NCI-H510A (cell line): ENCODE measurements around the gene MED7.

Experiments used
- DNase-seq: peaks from one replicate; lab custom pipeline; 2025; lab: John Stamatoyannopoulos, UW

MED7 gene

DNA sequence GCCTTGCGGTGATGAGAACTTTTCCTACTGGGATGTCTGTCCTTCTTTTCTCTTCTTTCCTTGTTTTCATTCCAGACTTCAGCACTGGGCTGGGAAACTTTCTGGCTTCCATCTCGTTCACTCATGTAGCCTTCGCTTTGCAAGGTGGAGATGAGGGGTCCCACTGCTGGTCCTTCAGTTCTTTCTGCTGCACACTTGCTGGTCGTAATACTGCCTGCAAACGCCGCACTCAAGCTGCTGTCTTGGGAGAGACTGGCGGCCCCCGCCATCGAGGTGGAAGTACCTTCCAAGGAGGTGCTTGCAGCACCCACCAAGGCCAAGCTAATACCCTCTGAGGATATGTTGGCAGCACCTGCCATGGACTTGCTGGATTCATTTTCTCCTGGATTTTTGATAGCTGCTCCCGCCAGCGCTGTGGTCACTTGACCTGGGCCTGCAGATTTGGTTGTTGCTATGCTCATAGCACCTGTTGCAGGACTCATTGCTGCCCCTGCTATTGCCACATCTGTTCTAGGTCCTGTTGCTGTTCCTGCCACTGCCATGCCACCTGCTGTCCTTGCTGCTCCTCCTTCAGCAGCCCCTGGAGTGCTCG lies 20.4 kb upstream of the MED7 start:
- no peak for DNase-seq

DNA sequence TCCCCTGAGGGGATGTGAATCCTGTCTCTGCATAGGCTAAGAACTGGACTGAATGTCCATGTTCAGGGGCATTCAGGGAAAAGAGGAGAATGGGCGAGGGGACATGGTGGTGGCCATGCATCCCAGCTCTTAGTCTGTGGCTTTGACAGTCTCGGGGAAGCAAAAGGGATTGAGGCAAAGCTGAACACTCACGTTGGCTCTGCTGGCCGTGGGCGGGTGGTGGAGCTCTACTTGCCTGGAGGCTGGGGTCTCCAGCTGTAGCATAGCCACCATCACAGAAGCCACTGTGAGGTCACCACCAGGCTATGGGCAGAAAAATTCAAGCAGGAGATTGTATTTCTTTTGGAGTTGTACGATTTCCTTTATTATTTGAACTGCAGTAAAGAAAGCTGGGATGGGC lies 19.3 kb upstream of the MED7 start:
- DNase-seq: no peak

GRCh38 chr5:157160001-157160400 lies 17.3 kb upstream of the MED7 start:
- DNase-seq: no peak

DNA sequence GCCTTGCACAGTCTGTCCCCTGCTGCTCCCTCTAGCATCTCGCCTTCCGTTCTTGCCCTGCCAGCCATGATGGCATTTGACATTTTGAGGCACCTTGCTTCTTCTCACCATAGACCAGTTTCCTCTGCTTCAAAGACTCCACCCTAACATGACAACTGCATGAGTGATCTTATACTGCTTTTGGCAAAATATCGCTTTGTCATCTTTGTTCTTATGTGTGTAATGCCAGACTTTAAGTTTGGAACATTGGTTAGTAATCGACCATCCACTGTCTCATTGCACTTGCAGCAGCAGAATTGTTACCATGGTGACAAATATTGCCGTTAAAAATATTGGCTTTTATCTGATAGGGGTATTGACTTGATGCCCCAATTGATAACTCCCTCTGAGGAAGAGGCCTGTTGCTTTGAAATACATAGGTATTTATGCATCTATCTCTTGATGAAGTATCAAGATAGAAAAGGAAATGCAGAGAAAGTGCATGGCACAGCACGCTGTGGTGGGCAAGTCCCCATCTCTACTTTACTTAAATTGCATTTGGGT lies 16.6 kb upstream of the MED7 start:
- DNase-seq: no peak

DNA sequence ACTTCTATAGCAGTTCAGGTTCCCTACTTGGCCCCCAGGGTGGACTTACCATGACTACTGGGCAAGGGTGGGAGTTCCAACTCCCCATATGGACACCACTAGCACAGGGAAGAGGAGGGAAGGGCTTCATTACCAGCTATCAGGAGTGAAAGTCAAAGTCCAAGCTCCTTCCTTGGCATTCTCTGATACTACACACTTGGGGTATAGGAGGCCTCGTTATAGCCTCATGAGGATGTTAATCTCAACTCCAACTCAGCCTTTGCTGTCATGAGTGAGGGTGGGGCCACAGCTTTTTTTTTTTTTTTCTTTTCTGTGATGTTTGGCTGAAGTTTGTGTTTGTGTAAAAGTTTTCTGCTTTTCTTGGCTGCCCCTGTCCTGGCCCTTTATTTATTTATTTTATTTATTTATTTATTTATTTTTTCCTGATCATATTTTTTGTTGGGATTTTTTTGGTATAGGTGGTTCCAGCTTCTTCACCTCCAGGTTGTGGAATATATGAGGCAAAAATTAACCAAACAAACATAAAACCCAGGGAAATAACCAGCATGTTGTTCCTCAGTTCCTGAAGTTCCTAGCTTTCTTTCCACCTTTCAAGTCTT lies 14.7 kb upstream of the MED7 start:
- no peak for DNase-seq

DNA sequence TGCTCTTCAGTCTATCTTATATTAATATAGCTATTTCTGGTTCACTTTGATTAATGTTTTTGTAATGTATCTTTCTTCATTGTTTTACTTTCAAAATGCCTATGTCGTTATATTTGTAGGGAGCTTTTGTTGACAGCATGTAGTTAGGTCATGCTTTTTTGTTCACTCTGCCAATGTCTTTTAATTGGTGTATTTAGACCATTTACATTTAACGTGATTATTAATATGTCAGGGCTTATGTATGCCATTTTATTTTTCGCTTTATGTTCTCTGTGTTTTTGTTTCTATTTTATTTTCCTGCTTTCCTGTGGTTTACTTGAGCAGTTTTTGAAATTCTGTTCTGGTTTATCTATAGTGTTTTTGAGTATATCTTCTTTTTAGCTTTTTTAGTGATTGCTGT lies 12.6 kb upstream of the MED7 start:
- DNase-seq: no peak

- DNase-seq: no peak
Measured at GRCh38 chr5:157150995-157151394, 8.3 kb upstream of the MED7 start.

DNA sequence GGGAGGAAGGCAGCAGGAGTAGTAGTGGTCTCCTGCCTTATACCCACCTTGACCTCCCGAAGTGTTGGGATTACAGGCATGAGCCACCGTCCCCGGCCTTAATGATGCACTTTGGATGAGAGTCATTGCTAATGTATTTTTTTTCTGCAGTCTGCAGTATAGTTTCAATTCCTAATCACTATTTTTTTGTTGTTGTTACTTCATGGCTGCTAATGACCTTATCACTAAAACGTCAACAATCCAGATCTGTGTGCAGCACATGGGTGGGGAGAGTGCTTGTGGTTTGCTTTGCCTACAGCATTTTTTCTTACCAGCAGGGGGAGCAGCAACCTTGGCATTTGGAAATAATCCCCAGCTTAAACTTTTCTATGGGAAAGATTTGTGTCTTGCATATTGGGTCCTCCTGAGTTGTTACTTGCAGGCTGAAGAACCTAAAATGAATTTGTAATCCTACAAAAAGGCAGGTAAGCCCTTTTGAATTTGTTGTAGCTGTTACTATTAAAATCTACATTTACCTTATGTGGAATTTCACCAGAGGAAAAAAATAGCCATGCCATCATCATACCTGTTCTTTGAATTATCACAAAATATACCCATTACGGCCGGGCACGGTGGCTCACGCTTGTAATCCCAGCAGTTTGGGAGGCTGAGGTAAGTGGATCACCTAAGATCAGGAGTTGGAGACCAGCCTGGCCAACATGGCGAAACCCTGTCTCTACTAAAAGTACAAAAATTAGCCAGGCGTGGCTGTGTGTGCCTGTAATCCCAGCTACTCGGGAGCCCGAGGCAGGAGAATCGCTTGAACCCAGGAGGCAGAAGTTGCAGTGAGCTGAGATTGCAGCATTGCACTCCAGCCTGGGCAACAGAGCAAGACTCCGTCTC lies 6.3 kb upstream of the MED7 start:
- DNase-seq: no peak

DNA sequence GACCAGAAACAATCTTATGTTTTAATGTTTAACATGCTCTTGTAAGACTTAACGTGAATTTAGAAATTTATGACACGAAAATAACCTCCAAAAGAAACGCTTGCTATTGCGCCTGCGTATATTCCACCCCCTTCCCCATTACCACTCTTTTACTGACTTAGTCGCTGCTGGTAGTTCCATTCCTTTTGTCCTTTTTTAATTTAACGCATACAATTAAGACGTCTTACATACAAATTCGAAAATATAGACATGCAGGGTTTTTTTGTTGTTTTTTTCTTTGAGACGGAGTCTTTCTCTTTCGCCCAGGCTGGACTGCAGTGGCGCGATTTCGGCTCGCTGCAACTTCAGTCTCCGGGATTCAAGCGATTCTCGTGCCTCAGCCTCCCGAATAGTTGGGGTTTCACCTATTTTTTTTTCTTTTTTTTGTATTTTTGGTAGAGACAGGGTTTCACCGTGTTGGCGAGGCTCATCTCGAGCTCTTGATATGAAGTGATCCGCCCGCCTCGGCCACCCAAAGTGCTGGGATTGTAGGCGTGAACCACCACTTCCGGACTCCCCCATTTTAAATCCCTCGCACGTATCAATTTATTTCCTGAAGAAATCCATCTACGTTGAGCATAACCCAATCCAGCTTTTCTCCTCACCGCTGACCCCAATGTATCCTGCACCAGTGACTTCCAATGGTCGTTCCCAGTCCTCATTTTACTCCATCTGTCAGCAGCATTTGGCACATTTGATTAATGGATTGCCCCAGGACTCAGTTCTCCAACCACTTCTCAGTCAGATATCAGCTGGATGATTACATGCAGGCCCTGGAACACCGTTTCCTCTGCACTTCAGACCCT lies 684 bp upstream of the MED7 start:
- DNase-seq: no peak

DNA sequence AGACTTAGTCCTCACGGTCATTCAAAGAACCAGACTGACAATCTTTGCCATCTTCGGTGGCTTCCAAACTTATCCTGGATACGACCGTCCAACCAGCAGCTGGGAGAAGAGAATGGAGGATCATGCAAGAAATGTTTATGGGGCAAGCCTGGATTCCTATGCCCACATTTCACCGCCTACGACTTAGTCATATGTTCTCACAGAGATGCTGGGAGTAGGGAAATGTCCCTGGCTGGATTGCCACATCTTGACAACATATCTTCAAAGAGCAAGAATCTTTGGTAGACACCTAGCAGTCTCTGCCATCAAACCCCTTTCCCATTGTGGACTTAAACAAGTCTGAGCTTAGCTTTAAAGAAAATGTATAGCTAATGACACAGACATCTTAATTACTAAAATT lies 5.0 kb downstream of the MED7 start:
- no peak for DNase-seq

GRCh38 chr5:157132281-157132612 lies 10.4 kb downstream of the MED7 start:
- no peak for DNase-seq

GRCh38 chr5:157130925-157131324 lies 11.7 kb downstream of the MED7 start:
- no peak for DNase-seq

- DNase-seq: no peak
Measured at GRCh38 chr5:157121709-157122108, 21.0 kb downstream of the MED7 start.

DNA sequence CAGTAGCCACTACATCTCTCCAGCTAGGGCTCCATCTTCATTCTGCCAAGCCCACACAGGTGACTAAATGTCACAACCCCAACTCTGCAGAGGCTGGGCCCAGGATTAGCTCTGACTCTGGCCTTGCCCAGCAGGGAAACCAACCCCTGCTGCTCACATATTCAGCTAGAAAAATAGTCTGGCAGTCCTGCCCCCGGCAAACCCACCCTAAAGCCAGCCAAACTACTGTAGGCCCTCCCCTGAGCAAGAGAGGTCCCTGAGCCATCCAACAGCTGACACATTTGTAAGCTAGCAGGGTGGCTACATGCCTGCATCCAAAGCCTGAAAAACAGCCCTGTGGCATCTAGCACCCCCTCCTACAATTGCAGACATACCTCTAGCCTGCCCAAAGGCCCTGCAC lies 22.6 kb downstream of the MED7 start:
- no peak for DNase-seq

DNA sequence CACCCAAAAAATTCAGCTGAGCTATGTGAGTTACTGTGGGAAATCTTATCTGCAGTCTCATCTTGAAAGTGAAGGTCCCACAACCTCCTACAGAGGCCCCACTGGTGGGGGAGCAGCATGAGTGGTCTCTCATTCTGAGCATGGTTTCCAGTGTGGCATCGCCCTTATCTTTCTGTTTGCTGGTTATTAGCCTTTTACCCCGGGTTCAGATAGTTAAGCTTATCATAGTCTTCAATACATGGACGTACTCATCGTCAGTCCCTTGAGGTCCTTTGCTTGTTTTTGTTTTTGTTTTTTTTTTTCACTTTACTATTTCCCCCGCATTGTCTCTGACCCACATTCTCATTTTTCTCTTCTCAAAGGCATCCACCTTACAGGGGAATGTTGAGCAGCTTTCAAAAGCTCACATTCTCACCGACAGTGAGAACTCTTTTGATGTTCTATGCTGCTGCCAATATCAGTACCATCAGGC lies 26.1 kb downstream of the MED7 start:
- no peak for DNase-seq

GRCh38 chr5:157115502-157115901 lies 27.2 kb downstream of the MED7 start:
- DNase-seq: no peak

GRCh38 chr5:157115012-157115411 lies 27.7 kb downstream of the MED7 start:
- DNase-seq: no peak

GRCh38 chr5:157113002-157113401 lies 29.7 kb downstream of the MED7 start:
- no peak for DNase-seq

DNA sequence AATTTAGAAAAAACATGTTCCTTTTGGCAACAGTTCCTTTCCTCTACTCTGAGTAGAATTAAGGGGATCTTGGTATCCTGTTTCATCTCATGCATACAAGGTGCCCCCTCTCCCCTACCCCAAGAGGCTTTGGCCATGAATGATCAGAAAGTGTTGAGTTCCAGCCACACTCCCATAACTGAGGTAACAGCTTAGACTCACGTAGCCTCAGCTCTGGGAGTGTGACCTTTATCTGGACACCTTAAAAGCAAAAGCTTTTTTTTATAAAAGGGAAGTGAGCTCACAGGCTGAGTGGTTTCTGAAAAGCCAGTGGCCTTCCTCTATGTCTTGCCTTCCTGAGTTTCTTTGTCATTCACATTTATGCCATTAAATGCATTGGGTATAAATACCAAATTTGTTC lies 32.9 kb downstream of the MED7 start:
- no peak for DNase-seq

DNA sequence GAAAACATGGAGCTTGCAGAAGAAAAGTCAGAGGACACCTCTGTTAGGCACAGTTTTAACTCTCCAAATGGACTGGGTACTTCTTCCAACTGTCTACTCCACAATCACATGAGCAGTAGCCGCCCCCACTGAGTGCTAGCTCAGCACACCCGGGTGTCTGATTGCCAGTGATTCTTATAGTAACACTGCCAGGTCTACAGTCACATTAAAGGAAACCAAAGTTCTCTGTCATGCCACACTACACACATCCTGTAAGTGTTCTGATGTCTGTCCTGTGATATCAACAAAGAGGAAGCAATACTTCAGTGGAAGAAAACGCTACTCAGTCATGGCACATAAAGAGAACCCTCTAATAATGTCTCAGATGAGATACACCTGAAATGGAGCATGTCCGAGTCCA lies 33.7 kb downstream of the MED7 start, which contains the start of gene HAVCR2:
Gene HAVCR2, minus strand, starts transcription at position 69 of the 400 bp plus-strand sequence. Its CDS starts 61 bp downstream, at position 8.
- DNase-seq: no peak

GRCh38 chr5:157107508-157107907 lies 35.2 kb downstream of the MED7 start:
- DNase-seq: no peak
